ENCODE measurements around the gene MOGAT3. TPM values are rescaled to one million over a fixed set of nuclear protein-coding genes. Genes with fewer than 3 reads are reported as not detected.
"Not testable (repeated sequence)": the region's sequence is repeated elsewhere in the genome, so short reads cannot be mapped to it uniquely, and the experiment has no call there.

MOGAT3 gene
- total RNA-seq, 4 donors from 2014 or later = 91.4 to 195 (median 123) TPM; not detected in 1

GRCh38 chr7:101207459-101207858 is 6.6 kb upstream of the MOGAT3 start:
- no peak for DNase-seq
- peaks cover 0 to 65% (median 0%) of the 10 kb centered on the region in 3 donors for H3K36me3 ChIP-seq
- no peak overlapping the region for H3K4me3 ChIP-seq
- peaks cover 0 to 1% (median 0%) of the 10 kb centered on the region in 4 donors for H3K4me1 ChIP-seq
- TF ChIP-seq CTCF (IDR thresholded peaks at IDR 0.05) (no peak), POLR2A (IDR thresholded peaks at IDR 0.05) (no peak)
- no peak overlapping the region for H3K27ac ChIP-seq
- H3K9me3 ChIP-seq = no peaks in the 10 kb centered on the region
- no peaks in the 10 kb centered on the region for H3K27me3 ChIP-seq

- no peak overlapping the region for H3K4me3 ChIP-seq
- H3K36me3 ChIP-seq = peaks cover 0 to 57% (median 0%) of the 10 kb centered on the region in 3 donors
- no peaks in the 10 kb centered on the region for H3K9me3 ChIP-seq
- no peaks in the 10 kb centered on the region for H3K27me3 ChIP-seq
- TF ChIP-seq POLR2A (IDR thresholded peaks at IDR 0.05) (no peak), CTCF (IDR thresholded peaks at IDR 0.05) (no peak)
- DNase-seq = no peak
- H3K4me1 ChIP-seq = peaks cover 0 to 9% (median 3%) of the 10 kb centered on the region in 4 donors
- H3K27ac ChIP-seq = no peak overlapping the region
Measured at GRCh38 chr7:101206665-101207042, 5.8 kb upstream of the MOGAT3 start.

GRCh38 chr7:101205901-101206664 is 5.2 kb upstream of the MOGAT3 start:
- TF ChIP-seq CTCF (IDR thresholded peaks at IDR 0.05) (no peak), POLR2A (IDR thresholded peaks at IDR 0.05) (no peak)
- no peaks in the 10 kb centered on the region for H3K27me3 ChIP-seq

GRCh38 chr7:101203740-101204738 is 3.2 kb upstream of the MOGAT3 start:
- not testable (repeated sequence) for H3K4me3 ChIP-seq, H3K9me3 ChIP-seq, H3K27ac ChIP-seq, DNase-seq, H3K27me3 ChIP-seq
- peaks cover 0 to 11% (median 4%) of the 10 kb centered on the region in 4 donors for H3K4me1 ChIP-seq
- H3K36me3 ChIP-seq = peaks cover 0 to 33% (median 0%) of the 10 kb centered on the region in 3 donors

More at GRCh38 chr7:101205901-101206664, 5.2 kb upstream of the MOGAT3 start:
- no peak overlapping the region for H3K4me3 ChIP-seq
- peaks cover 0 to 51% (median 0%) of the 10 kb centered on the region in 3 donors for H3K36me3 ChIP-seq
- no peak overlapping the region for H3K27ac ChIP-seq
- no peak for DNase-seq
- H3K9me3 ChIP-seq = no peaks in the 10 kb centered on the region
- H3K4me1 ChIP-seq = peaks cover 0 to 11% (median 4%) of the 10 kb centered on the region in 4 donors

- no peak for DNase-seq
- Histone ChIP-seq H3K36me3 (peaks cover 0 to 25% (median 0%) of the 10 kb centered on the region in 3 donors), H3K4me1 (peaks cover 0 to 11% (median 4%) of the 10 kb centered on the region in 4 donors), H3K9me3 (no peaks in the 10 kb centered on the region), H3K4me3 (peak overlapping the region in 2 of 4 donors; percentile 54 to 61), H3K27ac (peak overlapping the region in 2 of 4 donors; percentile 94), H3K27me3 (no peaks in the 10 kb centered on the region)
- no peak for TF ChIP-seq POLR2A (IDR thresholded peaks at IDR 0.05)
- no peak for TF ChIP-seq CTCF (IDR thresholded peaks at IDR 0.05)
Measured at GRCh38 chr7:101202603-101202918, 1.7 kb upstream of the MOGAT3 start.
